Brain pericyte (primary cell): ENCODE data around the gene ZNF296.

Experiments used
- DNase-seq: peaks from one replicate; pipeline ENCODE4 v3.0.0-alpha.2; 2012; ENCODE audit warnings: low read depth, low spot score

Gene ZNF296

DNA sequence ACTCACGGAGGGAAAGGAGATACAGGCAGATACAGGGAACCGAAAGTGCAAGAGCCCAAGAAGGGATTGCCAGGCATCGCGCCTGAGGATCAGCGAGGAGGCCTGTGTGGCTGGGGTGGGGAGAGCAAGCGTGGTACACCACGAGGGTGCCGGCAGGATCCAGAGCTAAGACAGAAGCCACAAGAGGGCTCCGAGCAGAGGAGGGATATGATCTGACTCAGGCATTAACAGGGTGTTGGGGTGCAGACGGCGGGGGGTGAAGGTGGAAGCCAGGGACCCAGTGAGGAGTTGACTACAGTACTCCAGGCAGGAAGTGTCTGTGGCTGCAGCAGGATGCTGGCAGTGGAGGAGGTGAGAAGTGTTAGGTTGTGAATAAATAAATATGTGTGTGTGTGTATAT, 11.3 kb upstream of the ZNF296 start:
- no peak for DNase-seq

DNA sequence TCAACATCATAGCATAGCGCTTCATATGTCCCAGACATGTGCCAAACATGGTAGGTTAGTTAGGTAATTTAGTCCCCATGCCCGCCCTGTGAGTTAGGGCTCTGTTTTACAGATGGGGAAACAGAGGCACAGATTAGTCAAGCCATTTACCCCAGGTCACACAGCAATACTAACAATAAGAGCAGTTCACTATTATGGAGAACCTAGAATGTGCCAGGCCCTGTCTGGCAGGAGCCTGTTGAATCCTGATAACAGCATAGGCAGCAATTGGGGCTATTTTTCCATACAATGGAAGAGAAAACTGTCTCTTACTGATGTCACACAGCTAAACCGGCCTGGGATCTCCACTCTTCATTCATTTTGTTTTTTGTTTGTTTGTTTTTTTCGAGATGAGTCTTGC, 10.2 kb upstream of the ZNF296 start:
- DNase-seq, result no peak

DNA sequence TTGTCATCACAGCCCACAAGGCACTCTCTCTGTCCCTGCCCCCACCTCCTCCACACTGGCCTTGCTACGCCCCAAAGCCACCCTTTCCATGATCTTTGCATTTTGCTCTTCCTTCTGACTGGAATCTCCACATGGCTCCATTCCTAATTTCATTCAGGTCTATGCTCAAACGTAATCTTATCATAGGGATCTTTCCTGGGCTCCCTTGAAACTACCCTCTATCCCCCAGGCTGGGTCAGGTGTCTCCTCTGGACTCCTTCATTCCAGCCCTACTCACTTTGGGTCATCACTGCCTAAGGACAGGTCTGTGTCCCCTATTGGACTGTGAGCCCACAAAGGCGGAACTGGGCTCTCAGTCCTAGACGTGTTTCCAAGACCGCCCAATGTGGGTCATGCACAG, 5.9 kb upstream of the ZNF296 start:
- no peak for DNase-seq

DNA sequence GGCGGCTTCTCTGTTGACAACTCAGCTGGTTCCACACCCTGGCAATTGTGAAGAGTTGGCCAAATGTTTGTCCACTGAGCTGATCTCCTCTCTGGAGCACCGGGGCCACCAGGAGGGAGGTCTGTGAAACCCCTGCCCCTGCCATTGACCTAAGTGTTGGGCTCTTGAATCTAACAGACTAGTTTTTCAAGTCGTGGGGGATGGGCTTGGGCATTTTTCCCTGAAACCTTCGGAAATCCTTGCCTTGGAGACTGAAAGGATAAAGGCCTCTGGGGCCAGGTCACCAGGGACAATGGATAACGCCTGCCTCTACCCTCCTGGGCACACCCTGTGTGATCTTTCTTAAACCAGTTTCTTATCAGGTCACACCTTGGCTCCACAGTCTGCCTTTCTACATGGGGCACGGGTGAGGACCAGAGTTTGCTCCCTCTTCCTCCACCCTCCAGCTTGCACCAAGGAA, 3.7 kb upstream of the ZNF296 start:
- DNase-seq, result no peak

DNA sequence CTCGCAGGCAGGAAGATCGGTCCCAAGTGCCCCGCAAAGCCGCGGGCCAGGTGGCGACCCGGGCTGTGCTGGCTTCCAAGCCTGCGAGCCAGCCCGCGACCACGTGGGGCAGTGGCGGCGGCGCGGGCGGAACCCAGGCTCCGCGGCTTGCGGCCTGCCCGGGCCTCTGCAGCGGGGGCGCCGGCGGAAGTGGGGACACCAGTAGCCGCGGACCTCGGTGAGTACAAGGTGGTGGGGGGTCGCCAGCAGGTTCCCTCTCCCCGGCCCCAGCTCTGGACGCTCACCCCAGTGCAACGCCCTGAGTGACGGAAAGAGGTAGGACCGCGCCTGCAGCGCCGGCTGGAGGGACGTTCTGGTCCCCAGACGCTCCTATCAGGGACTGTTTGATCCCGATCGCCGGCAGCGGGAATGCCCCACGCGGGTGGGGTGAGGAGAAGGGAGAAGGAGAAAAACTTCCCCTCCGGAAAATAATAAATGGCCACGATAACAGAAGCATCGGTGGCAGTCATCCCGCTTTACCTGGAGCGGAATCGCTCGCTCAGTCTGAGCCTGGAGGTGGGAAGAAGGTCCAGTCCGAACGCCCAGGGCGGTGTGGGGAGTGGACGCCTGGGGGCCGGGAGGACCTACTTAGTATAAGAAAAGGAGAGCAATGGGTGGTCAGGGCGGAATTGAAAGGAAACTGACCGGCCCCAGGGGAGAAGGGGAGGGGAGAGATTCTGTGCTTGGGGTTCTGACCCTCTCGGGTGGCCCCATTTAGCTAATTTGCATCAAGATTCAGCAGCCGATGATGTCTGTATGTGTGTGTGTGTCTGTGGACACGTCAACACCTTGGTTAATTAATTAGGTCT, 3.0 kb upstream of the ZNF296 start, which contains the start of gene GEMIN7:
Gene GEMIN7 (plus strand): TSS at position 198 of the 848 bp plus-strand sequence. CDS start 10,855 bp downstream, outside the sequence.
- DNase-seq, result no peak

DNA sequence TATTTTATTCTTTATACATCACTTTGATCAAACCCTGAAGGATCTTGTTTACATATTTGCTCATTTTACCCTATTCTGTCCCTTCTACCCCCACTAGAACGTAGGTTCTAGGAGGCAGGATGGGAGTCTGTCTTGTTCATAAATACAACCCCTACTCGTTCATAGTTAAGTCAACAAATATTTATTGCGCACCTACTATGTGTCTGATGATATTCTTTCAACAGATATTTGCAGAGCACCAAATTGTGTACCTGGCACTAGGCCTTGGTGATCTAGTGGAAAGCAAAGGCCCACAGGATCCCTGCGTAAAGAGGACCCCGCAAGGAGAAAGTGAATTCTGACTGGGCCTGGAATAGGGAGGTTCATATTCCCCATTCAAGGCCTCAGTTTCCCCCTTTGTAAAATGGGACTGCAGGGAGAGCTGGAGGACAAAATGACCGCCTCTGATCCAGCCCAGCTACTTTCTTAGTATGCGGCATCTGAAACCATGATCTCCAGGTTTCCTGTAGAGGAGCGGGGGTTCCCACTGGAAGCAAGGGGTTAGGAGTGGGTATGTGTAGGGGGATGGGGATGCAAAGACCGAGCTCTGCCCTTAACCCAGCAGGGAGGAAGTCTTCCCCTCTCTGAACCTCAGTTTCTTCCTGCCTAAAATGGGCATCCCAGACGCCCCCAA, 2.2 kb upstream of the ZNF296 start:
- DNase-seq, result no peak

DNA sequence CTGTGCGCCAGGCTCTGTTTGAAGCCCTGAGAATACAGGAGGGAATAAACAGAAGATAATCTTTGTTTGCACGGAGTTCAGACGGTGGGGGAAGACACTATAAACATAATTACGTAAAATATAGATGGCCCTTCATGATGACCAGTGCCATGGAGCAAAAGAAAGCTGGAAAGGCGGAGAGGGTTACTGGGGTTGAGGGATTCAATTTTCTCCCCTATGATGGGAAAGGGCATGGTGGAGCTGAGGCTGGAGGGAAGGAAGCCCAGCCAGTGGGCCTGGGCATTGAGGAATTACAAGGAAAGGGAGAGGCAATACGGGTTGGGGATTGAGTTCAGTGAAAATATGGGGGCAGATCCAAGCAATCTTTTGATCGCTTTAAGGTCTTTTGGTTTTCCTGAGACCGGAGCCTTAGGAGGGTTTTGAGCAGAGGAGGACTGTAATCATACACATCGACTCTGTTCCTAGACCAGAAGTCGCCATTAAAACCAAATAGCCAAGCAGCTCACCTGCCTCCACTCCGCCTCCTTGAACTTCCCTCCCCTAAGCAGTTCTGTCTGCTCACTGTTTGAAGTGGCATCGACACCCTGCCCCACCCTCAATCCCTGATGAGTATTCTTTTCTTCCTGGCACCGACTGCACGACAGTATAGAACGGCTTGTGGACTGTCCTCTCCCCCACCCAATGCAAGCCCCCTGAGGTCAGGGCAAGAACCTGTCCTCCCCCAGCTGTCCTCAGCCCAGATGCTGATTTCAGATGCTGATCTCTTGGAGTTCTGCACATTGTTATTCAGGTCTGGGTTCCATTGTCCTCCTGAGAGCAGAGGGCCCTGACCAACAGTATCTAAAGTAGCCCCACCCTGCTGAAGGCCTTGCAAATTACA, 813 bp upstream of the ZNF296 start:
- DNase-seq, result no peak

DNA sequence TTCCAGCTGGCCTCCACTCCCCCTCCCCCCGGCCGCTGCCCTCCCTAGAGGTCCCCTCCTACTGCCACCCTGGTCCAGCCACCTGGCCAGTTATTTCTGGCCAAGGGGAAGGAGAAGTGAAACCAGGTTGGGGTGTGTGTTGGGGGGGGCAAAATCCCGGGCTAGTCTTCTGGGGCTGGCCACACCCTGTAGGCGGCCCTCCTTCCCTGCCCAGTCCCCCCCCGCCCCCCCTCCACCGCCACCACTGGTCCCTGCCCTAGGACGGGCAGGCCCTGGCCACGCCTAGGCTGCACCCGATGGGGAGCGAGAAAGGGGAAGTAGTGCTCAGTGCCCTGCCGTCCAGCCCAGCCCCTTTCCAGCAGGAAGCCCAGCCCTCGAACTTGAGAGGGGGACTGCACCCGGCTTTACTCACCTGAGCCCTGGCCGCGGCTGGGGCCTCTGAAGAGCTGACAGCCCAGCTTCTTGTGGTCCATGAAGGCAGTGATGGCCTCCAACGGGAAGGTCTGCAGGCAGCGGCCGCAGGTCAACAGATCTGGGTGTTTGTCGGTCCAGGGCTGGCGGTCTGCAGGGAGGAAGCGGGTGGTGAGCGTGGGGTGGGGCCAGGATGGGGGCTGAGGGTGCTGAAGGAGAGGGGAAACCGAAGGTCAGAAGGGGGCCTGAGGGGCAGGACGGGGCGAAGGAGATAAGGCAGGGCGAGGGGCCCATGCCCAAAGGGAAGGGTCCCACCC, 813 bp downstream of the ZNF296 start:
- no peak for DNase-seq

DNA sequence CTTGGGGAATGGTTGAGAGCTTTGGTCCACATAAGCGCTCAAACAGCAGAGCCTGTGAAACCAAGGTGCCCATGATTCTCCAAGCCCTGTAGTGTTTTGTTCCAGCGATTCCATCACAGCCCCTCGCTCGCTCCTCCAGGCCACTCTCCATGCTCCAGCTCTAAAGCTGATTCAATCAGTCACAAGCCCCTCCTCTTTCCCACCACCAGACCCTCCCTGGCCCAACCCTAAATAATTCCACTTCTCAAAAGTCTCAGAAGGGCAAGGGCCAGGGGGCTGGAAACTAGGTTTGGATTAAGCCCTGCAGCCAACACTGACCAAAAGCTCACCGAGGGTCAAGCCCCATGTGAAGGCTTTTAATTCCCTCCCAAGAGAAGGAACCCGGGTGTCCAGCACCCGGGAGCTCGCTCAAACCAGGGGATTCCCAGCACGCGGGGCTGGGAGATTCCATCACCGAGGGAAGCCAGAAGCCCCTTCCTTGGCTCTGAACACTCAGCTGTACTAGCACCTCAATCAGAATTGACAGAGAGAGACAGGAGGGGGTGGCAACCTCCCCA, 1.5 kb downstream of the ZNF296 start:
- no peak for DNase-seq

DNA sequence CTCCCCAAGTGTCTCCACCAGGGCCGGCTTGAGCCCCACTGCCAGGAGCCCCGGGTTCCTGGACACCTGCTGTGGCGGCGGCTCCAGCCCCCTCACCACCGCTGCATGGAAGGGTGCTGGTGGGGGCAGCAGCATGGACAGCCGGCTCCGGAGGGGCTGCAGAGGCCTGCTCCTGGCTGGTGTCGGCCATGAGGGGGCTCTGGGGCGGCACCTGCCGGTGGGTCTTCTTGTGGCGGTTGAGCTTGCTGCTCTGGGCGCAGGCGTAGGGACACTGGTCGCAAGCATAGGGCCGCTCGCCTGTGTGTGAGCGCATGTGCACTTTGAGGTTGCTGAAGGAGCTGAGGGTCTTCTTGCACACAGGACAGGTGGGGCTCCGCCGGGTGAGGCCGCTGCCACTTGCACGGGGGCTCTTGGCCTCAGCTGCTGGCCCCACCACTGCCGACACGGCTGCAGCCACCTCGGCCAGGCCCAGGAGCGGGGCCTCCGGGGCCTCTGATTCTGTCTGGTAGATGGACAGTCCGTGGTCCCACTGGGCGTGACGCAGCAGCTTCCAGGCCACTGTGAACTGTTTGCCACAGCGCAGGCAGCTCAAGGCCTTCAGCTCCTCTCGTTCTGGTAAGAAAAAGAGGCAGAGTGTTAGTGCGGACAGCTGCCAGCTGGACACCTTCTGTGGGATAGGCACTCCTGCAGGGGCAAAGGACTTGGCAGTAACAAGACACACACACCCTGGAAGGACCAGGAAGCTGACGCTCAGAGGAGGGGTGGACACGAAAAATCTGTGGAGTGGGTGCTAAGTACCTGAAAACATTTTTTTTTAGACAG, 4.1 kb downstream of the ZNF296 start:
- DNase-seq, result no peak

DNA sequence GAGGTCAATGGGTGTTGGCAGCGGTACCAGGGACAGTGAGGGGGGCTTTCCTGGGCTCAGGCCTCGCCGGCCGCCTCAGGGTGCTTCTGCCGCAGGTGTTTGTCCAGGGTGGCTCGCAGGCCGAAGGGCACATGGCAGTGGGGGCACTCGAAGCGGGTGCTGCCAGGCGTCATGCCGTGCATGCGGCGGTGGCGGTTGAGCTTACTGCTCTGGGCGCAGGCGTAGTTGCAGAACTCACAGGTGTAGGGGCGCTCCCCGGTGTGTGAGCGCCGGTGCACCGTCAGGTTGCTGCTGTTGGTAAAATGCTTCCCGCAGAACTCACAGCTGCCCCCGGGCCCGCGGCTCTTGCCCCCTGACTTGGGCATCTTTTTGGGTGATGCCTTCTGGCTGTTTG, 4.7 kb downstream of the ZNF296 start:
- no peak for DNase-seq

DNA sequence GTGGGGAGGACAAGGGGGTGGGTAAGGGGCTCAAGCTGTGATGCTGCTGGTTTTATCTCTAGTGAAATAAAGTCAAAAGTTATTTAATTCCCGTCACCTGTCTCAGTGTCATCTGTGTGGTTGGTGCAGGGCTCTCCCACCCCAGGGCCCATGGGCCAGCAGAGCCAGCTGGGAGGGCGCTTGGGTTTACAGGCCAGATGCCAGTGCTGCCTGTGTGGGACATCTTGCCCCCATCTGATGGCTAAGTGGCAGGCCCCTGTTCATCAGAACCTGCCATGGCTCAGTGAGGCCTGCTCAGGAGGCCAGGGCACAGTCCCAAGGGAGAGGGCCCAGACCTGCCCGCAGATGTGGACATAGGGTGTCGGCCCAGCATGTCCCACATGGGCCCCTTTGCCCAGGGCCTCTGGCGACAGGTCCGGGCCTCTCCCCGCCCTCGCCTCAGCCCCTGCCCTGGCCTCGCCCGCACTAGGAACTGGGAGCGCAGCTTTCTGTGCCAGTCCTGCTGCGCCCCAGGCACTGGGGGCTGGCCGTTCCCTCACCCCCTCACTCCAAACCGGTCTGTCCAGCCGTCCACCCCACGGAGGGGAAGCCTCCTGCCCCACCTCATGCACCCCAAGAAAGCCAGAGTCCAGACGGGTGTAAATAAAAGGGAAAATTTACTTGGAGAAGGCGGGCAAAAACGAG, 5.3 kb downstream of the ZNF296 start:
- no peak for DNase-seq

DNA sequence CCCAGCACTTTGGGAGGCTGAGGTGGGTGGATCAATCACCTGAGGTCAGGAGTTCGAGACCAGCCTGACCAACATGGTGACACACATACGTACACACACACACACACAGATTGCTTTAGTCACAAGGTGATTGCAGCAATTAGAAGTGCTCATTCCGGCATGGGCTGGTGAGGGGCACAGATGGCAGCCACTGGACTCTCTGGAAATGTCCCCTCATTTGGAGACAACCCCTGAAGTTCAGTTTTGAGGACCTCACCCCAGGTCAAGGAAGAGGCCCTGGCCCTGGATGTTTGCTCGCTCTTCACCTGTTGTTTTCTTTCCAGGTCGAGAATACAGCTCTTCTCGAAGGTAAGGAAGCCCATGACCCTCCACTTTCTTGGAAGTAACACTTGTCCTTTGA, 6.1 kb downstream of the ZNF296 start:
- no peak for DNase-seq

DNA sequence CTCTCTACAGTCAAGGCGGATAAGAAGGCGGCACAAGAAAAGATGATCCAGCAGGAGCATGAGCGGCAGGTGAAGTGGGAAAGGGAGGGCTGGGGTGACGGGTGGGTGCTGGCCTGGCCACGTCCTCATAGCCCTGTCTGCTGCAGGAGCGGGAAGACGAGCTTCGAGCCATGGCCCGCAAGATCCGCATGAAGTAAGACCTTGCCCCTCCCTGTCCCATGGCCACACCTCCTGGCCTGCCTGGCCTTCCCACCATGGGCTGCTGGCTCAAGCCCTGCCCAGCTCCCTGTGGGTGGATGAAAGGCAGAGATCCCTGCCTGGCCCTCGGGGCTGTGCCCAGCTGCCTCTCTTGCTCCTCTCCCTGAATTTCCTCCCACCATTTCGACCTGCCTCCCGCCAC, 7.2 kb downstream of the ZNF296 start:
- no peak for DNase-seq

DNA sequence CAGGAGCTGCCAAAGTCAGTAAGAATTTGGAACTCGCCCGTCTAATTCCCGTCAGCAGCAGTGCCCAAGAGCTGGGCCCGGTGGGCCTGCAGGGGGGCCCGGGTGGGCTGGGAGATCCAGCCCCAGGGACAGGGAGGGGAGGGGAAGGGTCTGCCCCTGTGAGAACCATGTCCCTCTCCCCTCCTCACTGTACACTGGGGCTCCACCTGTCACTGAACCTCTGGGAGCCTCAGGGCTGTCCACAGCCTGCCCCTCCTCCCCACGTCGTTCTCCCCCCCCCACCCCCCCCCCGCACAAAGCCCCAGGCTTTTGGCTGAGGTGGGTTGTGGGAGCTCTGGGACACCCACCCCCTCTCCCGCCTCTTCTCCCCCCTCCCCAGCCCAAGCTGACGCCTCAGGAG, 8.2 kb downstream of the ZNF296 start:
- no peak for DNase-seq

DNA sequence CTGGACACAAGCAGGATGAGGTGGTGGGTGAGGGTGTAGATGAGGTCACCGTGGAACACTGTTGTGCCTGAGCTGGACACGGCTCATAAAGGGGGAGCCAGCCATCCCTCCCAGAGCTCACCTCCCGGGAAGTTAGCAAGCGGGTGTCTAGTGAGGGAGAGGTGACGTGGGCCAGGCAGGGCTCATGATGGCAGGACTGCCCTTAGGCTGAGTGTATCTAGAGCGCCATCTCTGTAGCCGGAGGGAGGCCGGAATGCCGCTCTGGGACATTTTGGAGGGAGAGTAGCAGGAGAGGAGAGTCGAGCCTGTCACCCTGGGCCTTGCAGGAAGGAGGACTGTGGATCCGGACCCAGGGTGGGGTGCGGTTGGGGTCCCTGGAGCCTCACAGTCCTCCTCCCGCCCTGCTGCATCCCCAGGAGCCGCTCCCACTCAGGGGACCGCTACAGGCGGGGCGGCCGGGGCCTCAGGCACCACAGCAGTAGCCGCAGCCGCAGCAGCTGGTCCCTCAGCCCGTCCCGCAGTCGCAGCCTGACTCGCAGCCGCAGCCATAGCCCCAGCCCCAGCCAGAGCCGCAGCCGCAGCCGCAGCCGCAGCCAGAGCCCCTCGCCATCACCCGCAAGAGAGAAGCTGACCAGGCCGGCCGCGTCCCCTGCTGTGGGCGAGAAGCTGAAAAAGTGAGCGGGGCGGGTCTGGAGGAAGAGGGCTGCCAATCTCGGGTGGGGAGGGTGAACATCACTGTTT, 9.2 kb downstream of the ZNF296 start:
- no peak for DNase-seq

DNA sequence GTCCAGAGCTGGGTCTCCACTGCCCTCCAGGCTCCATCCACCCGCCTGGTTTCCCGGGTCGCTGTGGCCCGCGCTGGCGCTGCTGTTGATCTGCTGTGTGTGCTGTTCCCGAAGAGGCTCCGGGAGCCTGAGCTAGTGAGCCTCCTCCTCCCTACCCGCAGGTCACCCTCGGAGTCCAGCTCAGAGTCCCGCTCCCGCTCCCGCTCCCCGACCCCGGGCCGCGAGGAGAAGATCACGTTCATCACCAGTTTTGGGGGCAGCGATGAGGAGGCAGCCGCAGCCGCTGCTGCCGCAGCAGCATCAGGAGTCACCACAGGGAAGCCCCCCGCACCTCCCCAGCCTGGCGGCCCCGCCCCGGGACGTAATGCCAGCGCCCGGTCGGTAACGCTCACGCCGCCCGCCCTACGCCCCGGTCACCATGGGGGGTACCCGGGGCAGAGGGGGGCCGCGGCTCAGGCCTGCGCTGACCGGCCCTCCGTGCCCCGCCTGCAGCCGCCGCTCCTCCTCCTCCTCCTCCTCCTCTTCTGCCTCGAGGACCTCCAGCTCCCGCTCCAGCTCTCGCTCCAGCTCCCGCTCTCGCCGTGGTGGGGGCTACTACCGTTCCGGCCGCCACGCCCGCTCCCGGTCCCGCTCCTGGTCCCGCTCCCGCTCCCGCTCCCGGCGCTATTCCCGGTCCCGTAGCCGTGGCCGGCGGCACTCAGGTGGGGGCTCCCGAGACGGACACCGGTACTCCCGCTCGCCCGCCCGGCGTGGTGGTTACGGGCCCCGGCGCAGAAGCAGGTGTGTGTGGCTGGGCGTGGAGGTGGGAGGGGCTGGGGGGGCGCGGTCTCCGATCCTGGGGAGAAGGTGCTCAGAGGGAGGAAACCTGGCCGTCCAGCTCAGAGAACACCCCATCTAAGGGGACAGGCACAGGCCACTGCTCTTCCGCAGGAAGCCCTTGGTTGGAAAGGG, 12.2 kb downstream of the ZNF296 start:
- no peak for DNase-seq

DNA sequence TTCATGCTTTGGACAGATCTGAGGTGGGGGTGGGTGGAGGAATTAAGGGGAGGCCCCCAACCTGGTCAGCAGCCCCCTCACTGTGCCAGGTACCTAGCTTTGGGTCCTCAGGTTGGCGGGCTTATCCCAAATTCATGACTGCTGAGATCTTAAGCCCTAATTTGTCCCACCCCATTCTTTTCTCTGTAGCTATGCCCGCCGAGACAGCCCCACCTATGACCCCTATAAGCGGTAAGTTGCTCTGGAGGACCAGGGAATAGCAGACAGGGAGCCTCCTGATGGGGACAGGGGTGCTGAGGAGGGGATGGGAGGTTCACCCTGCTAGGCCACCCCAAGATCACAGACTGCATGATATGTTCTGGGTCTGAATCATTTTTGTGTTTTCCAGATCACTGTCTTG, 14.3 kb downstream of the ZNF296 start:
- DNase-seq, result no peak
